Fibroblast of the aortic adventitia (primary cell): ENCODE data around the gene MXD4. TPM values are rescaled to one million over a fixed set of nuclear protein-coding genes. Genes with fewer than 3 reads are reported as not detected.

Source experiments
- DNase-seq: peaks from one replicate; pipeline ENCODE4 v3.0.0-alpha.2; 2010; ENCODE audit warnings: low read depth
- H3K4me3 ChIP-seq: 2 replicates; pipeline ENCODE4 v1.5.1; 2011; ENCODE audit warnings: low read depth, mild to moderate bottlenecking, control low read depth, low read length, moderate library complexity
- total RNA-seq: library from RNA; depleted of rRNA; stranded (reverse); fragments of >200 nt; gene quantifications from 2 replicates; pipeline ENCODE4 v1.2.3, GENCODE V29; 2012; ENCODE audit warnings: low replicate concordance
- TF ChIP-seq, protein P1 (sequence below): IDR thresholded peaks from 2 replicates; pipeline ENCODE4 v1.5.1; 2011; ENCODE audit warnings: mild to moderate bottlenecking, low read length, control low read depth, inconsistent platforms; ENCODE audit not compliant: insufficient read depth

Gene MXD4
- total RNA-seq, 1 donor: 43.5 TPM

- H3K4me3 ChIP-seq: no peak overlapping the region
- no peak for DNase-seq
- TF ChIP-seq, protein P1, sequence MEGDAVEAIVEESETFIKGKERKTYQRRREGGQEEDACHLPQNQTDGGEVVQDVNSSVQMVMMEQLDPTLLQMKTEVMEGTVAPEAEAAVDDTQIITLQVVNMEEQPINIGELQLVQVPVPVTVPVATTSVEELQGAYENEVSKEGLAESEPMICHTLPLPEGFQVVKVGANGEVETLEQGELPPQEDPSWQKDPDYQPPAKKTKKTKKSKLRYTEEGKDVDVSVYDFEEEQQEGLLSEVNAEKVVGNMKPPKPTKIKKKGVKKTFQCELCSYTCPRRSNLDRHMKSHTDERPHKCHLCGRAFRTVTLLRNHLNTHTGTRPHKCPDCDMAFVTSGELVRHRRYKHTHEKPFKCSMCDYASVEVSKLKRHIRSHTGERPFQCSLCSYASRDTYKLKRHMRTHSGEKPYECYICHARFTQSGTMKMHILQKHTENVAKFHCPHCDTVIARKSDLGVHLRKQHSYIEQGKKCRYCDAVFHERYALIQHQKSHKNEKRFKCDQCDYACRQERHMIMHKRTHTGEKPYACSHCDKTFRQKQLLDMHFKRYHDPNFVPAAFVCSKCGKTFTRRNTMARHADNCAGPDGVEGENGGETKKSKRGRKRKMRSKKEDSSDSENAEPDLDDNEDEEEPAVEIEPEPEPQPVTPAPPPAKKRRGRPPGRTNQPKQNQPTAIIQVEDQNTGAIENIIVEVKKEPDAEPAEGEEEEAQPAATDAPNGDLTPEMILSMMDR: no peak
Observed at GRCh38 chr4:2250357-2251072, 11.4 kb downstream of the MXD4 start.

GRCh38 chr4:2249526-2250356, 12.2 kb downstream of the MXD4 start:
- H3K4me3 ChIP-seq: no peak overlapping the region
- DNase-seq: no peak
- TF ChIP-seq, protein P1: no peak

GRCh38 chr4:2248821-2249261, 13.1 kb downstream of the MXD4 start:
- DNase-seq: no peak
- TF ChIP-seq, protein P1: no peak
- H3K4me3 ChIP-seq: no peak overlapping the region

- H3K4me3 ChIP-seq: no peak overlapping the region
- TF ChIP-seq, protein P1: no peak
- no peak for DNase-seq
Observed at GRCh38 chr4:2248044-2248780, 13.7 kb downstream of the MXD4 start.

- TF ChIP-seq, protein P1: no peak
- H3K4me3 ChIP-seq: no peak overlapping the region
- DNase-seq: no peak
Observed at GRCh38 chr4:2247128-2248043, 14.5 kb downstream of the MXD4 start.
